IPS-11a (cell line): ENCODE results near the gene E4F1.

Experiments used
- H3K4me3 ChIP-seq: one replicate; pipeline ENCODE4 v1.5.1; 2013; ENCODE audit warnings: low read depth, low read length, control low read depth

E4F1 gene

DNA sequence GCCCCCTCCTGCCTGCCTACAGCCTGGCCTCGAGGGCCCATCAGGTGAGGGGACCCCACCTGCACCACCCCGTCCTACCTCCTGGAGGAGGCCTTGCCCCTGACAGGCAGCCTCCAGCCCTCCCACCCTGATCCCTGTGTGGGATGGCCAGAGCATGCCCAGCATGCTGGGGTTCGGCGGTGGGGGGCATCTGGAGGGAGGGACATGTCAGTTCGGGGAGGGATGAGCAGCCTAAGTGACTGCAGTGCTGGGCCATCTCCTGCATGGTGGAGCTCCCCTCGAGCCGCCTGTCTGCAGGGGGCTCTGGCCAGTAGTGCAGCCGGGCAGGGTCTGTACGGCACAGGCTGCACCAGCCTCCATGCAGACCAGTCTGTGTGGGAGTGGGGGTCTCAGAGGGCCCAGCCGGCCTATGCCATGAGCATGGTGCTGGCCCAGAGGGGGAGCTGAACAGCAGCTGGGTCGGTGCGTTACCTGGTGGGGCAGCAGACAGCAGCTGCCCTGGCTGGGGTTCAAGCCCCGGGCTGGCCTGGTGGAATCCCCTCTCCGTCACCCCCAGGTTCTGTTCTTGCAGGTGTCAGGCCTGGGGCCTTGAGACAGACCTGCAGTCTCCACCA lies 48.6 kb downstream of the E4F1 start:
- no peak overlapping the region for H3K4me3 ChIP-seq

DNA sequence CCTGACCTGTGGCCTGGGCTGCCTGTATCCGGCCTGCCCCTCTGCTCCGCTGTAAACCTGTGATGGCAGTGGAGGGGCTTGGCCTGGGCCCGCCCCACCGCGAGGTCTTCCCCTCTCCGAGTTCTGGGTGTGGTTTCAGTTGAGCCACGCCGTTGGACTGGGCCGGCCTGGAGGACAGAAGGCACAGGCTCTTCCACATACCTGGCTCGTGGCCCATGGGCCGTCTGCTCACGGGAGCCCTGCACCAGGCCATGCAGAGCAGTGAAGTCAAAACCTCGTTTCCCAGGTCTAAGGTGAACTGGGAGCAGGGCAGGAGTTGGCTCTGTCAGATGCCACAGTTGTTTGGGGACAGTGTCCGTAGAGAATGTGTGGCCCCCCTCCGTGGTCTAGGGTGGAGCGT lies 50.1 kb downstream of the E4F1 start:
- no peak overlapping the region for H3K4me3 ChIP-seq

DNA sequence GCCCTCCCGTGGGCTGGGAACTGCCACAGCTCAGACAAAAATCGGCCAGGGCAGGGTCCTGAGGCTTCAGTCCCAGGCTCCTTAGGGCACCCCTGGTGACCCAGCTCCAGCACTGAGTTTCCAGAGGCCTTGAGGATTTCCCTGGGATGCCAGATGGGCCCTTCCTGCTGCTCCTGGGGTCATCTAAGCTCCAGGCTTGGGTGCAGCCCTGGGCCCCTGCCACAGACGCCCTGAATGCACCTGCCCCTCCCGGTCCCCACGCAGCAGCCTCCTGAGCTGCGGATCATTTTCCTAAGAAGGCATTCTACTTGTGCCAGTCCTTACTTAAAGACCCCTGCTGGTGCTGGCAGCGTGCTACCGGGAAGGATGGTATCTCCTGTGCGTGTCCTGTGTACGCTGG lies 50.5 kb downstream of the E4F1 start:
- H3K4me3 ChIP-seq, result no peak overlapping the region

DNA sequence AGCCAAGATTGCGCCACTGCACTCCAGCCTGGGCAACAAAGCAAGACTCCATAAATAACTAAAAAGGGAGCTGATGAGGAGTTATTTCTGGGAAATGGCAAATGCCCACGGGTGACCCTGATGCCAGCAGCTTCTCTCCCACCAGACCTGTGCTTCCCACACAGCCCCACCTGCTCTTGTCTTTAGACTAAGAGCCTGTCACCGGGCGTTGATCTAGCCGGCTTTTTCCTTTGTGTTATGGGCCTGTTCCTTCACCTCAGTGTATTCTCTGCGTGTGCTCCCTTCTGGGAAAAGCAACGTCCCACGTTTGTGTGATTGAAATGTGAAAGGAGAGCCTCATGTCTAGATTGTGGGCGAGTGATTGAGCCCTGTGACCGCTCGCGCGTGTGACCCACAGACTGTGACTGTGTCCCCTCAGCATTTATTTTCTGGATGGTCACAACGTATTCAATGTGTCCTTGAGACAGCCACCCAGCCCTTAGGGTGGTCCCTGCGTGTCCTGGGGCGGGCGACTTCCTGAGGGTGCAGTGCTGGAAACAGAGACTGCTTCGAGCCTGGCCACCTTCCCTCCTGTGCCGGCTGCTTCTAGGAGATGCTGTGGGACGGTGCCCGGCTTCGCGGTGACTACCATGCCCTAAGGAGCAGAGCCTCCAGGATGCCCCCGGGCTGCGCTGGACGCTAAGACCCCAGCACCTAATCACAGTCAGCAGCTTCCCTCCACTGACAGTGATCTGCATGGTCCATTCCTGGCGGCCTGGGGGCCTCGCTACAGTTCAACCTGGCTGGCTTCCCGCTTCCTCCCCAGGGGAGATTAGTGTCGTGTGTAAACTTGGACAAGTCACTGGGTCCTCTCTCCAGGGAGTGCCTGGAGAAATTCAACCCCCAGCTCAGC lies 52.3 kb downstream of the E4F1 start:
- no peak overlapping the region for H3K4me3 ChIP-seq

DNA sequence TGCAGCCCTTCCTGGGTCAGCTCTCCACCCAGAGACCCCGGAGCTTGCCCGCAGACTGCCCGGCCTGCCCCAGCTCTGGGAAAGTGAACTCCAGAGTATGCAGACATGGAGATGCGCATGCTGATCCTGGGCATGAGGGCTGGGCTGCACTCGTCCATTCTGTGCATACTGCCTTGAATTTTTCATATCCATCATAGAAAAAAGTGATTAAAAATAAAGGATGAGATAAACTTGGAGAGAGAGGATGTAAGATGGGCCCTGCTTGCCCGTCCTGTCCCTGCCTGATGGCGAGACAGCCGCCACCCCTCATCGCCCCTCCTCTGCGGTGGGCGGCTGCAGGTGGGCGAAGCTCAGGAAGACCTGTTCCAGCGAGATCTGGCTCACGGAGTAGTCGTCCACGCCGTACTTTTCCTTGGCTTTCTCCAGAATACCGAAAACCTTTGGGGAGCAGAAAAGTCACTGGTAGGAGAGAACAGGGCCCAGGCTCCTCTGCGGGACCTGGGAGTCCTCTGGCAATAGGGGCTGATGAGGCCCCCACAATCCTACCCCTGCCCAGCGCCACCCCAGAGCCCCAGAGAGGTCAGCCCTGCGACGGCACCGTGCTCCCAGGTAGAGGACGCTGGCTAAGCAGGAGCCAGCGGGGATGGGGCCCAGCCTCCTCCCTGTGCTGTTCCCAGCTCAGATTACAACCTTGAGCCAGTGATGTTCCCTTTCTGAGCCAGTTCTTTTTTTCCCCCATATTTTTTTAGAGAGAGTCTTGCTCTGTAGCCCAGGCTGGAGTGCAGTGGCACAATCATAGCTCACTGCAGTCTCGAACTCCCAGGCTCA lies 53.2 kb downstream of the E4F1 start:
- H3K4me3 ChIP-seq, result no peak overlapping the region

DNA sequence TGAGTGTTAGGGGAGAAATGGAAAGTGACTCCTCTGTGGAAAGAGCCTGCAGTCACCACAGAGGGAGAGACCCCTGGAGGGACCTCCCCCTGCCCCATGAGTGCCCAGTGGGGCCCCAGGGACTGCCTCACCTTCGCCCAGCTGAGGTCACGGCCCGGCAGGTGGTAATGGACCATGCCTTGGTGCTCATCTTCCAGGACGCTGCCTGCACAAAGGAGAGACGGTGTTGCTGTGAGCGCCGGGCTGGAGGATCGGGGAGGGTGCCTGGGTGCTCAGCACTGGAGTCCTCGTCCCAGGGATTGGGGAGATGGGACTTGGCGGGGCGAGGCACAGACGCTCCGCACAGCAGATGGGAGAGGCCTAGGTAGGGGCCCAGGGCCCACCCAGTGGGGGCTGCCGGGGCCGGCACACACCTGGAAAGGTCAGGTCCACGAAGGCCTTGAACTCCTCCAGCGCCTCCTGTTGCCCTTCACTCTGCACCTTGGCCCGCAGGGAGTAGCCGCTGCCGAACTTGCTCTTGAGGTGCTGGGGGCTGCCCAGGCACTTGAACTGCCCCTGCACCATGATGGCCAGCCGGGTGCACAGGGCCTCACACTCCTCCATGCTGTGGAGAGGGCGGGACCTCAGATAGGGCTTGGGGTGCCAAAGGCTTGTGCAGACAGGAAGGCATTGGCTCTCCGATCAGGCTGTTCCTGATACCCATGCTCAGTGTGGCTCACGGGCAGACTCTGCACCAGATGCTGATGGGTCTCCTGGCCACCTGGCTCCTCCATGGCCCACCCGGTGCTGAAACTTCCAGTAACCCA lies 54.3 kb downstream of the E4F1 start:
- H3K4me3 ChIP-seq, result no peak overlapping the region

DNA sequence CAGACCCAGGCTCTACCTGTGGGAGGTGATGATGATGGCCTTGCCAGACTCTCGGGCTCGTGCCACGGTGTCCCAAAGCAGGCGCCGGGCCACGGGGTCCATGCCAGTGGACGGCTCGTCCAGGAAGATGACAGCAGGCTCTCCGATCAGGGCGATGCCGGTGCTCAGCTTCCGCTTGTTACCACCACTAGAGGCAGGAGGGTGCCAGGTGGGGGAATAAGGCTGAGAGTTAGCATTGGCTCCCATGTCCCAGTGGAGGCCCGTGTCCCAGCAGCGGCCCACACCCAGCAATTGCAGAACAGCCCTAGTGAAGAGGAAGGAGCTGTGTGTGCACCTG lies 54.8 kb downstream of the E4F1 start:
- H3K4me3 ChIP-seq, result no peak overlapping the region

DNA sequence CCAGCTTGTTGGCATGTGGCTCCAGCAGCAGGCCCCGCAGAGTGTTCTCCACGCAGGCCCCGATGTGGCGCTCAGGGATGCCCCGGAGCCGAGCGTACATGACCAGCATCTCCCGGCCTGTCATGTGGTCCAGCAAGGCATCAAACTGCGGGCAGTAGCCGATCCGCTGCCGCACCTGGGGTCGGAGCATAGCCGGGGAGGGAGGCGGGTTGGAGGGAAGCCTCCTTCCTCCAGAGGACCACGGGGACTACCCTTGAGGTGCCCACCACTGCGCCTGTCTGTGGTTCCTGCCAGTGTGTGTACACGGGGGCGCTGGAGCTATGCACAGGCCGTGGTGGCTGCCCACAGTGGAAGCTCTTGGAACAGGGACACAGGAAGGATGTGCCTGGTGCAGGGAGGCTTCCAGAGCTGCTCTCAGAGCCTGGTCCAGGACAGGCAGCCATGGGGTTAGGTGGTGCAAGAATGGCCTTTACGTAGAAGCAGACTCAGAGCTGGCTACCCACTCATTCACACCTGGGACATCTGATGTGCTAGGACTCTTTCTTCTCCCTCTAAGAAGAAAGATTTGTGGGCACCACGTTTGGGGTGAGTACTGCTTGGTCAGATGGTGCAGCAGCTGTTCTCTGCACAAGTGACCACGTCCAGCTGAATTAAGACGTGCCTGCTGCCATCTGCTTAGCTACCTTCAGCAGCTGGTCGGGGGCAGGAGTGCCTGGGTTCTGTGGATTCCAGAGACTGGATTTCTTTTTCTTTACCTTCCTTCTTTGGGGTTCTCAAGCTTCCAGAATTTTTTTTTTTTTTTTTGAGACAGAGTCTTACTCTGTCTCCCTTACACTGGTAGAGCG lies 55.8 kb downstream of the E4F1 start:
- no peak overlapping the region for H3K4me3 ChIP-seq

DNA sequence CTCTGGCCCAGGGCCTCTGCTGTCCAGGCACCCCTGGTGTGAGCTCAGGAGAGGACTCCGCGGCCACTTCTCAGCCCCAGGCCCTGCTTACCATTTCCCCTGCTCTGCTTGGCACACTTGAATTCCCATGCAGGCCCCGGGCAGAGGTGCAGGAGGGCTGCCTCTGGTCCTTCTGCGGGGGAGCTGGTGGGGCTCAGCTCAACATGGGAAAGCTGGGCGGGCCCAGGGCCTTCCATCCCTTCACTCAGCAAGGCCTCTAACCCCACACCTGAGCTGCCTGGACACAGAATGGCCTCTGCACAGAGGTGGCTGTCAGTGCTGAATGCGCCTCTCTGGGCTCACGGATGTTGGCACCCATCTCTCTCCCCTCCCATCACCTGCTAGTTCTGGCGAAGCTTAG lies 57.1 kb downstream of the E4F1 start:
- no peak overlapping the region for H3K4me3 ChIP-seq

DNA sequence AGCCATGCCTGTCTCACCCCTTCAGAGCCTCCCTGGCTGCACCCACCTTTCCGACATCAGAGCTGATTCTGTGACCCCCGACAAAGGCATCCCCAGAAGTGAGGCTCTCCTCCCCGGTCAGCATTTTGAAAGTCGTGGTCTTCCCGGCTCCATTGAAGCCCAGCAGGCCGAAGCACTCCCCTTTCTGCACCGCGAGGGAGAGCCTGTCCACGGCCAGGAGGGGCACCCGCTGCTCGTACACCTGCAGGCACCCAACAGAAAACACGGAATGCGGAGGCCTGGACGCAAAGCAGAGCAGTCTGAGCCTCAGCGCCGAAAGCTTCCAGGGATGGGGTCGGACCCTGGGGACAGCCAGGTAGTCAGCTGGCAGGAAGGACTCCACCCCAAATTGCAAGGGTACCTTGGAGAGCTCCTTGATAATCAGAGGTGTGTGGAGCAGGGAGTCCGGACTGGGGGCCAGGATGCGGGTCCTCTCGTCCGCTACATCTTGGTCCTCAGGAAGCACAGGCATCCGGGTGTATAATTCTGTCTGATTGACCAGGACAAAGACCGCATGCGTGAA lies 57.7 kb downstream of the E4F1 start:
- no peak overlapping the region for H3K4me3 ChIP-seq

DNA sequence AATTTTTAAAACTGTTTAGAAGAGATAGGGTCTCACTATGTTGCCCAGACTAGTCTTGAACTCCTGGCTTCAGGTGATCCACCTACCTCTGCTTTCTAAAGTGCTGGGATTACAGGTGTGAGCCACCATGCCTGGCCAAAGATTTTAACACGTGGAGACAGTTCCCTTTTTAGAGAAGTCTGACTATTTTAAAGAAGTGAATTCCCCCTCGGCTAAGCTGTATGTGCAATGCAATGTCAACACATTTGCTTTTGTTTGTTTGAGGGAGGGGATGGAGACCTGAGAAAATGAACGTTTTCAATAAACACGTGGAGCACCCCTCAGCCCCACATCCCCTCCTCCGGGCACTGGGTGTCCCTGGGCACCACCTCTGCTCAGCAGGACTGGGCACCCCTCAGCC lies 58.9 kb downstream of the E4F1 start:
- H3K4me3 ChIP-seq, result no peak overlapping the region

DNA sequence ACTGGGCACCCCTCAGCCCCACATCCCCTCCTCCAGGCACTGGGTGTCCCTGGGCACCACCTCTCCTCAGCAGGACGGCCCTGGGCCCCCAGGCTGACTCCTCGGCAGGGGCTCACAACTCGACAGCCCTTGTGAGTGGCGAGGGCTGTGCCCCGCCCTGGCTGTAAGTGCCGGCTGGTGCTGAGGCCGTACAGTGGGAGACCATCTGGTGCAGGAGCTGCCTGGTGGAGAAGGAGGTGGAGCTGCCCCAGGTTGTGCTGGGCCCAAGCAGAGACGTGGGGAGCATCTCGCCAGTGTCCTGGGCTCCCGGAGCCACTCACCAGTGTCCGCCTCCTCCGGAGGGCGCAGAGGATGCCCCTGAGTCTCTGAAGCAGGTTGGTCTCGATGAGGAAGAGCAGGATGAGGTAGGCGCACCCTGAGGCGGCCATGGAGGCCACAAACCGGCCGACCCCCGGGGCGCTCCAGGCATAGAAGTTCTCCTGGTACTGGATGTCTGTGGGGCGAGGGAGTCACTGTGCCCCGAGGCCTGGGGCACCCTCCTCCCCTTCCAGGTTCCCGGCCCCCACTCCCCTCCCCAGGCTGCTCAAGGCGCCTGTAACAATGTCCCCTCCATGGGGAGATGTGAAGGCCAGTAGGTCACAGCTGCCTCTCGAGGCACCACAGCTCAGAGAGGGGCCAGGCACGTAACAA lies 59.6 kb downstream of the E4F1 start:
- no peak overlapping the region for H3K4me3 ChIP-seq

DNA sequence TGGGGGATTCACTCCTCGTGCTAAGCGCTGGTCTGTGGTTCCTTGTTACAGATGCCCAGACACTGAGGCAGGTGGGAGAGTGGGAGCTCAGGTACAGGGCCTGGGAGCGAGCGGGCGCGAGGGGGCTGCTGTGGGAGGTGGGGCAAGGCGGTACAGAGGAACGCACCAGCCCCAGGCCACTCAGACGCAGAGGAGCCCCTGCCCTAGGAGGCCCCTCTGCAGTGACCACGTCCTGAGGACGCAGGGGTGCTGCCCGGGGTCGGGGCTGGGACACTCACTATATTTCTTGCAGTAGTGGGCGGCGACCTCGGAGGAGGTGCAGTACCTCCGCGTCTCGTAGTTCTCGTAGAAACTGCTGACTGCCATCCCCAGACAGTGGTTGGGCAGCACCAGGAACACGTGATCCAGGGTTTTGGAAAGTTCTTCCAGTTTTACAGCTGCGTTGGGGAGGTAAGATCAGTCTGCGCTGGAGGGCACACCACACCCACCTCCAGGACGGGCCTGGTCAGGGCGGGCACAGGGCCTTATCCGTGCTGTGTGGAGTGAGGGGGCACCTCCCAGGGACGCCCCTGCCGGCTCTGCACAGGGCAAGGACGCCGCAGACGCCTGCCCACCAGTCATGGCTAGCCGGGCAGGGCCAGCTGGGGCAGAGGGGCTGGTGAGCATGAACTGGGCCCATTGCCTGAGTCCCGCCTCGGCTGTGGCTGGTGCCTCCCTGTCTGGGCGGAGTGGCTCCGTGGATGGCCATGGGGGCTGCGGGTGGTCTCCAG lies 60.8 kb downstream of the E4F1 start:
- H3K4me3 ChIP-seq, result no peak overlapping the region

DNA sequence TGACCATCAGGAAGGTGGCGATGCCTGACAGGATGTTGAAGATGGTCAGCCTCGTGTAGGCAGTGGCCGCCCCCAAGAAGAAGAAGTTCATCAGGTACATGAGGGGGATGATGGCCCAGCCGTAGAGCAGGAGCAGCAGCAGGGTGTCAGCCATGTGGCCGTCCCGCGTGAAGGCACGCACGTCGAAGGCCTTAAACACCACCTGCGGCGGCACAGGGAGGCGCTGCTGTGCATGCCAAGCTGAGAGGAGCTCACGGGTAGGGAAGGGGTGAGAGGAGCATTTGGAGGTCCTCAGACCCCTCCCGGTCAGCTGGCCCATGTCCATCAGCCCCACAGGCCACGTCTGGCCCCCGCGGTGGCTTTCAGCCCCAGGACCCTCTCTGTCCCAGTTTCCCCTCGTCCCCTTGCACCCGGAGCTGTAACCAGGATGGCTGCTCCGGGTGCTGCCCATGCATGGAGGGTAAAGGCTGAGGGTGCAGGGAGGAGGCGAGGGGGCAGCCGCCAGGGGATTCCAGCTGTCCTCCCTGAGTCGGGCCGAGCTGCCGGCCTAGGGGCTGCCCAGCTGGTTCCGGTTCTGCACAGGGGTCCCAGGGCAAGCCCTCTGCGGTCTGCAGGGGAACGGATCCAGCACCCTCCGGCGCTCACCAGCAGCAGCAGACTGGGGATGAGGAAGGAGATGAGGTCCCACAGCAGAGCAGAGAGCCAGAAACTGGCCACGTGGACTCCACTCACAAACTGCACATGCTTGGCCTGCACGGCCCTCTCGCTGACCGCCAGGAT lies 61.6 kb downstream of the E4F1 start:
- H3K4me3 ChIP-seq, result no peak overlapping the region
